ENCODE data around the gene HMG20B. TPM values are rescaled to one million over a fixed set of nuclear protein-coding genes. Genes with fewer than 3 reads are reported as not detected.

HMG20B gene
- total RNA-seq, 2 donors from 2014 or later = 87.9 to 118 TPM

DNA sequence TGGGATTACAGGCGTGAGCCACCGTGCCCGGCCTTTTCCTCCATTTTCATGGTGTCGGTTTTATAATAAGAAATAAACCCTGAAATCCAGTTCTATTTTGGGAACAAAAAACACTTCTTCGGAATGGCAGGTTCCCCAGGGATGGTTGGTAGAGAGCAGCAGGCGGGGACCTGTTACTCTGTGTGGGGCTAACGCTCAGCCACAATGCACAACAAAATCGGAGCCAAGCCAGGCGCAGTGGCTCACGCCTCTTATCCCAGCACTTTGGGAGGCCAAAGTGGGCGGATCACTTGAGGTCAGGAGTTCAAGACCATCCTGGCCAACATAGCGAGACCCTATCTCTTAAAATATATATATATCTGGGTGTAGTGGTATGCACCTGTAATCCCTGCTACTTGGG lies 28.3 kb downstream of the HMG20B start:
- H3K9ac ChIP-seq (ENCODE audit: low read depth in 2 of 2, low read length in 2 of 2) = no peak overlapping the region
- H3K27ac ChIP-seq = no peak overlapping the region
- TF ChIP-seq, protein P1, sequence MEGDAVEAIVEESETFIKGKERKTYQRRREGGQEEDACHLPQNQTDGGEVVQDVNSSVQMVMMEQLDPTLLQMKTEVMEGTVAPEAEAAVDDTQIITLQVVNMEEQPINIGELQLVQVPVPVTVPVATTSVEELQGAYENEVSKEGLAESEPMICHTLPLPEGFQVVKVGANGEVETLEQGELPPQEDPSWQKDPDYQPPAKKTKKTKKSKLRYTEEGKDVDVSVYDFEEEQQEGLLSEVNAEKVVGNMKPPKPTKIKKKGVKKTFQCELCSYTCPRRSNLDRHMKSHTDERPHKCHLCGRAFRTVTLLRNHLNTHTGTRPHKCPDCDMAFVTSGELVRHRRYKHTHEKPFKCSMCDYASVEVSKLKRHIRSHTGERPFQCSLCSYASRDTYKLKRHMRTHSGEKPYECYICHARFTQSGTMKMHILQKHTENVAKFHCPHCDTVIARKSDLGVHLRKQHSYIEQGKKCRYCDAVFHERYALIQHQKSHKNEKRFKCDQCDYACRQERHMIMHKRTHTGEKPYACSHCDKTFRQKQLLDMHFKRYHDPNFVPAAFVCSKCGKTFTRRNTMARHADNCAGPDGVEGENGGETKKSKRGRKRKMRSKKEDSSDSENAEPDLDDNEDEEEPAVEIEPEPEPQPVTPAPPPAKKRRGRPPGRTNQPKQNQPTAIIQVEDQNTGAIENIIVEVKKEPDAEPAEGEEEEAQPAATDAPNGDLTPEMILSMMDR (IDR thresholded peaks at IDR 0.05) = no peak
- no peaks in the 10 kb centered on the region for H3K36me3 ChIP-seq
- H3K4me1 ChIP-seq = peaks cover 3% of the 10 kb centered on the region
- no peak overlapping the region for H3K4me3 ChIP-seq
- DNase-seq = no peak
- no peaks in the 10 kb centered on the region for H3K9me3 ChIP-seq
- intact Hi-C loops (cut with DNase I) = no loop called here
- H3K27me3 ChIP-seq = no peaks in the 10 kb centered on the region

DNA sequence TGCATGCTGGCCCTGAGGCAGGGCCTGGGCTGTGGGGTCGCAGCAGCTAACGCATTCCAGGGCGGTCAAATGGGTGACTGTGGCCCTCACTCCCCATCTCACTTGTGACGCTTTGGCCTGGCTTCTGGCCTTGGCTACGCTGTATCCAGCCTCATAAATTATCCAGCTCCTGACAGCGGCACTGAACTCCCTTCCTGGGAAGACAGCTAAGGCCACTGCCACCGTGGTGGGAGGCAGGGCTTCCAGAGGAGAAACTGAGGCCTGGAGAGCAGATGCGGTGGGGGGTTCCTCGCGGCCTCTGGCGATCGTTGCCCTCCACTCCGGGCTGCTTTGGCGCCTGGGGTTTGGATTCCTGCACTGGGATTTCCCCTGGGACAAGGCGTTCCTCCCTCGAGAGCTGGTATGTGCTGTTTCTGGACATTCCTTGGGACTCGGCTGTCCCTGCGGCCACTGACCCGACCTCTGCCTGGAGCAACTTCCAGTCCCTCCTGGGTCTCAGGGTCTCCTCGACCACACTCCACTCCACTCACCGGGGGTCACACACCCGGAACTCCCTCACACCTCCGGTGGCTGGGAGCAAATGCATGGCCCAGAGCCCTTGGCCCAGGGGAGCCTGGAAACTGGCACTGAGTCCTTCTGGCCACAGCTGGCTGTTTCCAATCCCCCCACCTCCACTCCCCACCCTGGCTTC lies 30.5 kb downstream of the HMG20B start:
- Histone ChIP-seq H3K4me3 (no peak overlapping the region), H3K9ac (ENCODE audit: low read depth in 2 of 2, low read length in 2 of 2) (peak overlapping the region in 1 of 2 donors; percentile 34), H3K9me3 (no peaks in the 10 kb centered on the region), H3K27me3 (no peaks in the 10 kb centered on the region), H3K36me3 (no peaks in the 10 kb centered on the region), H3K27ac (no peak overlapping the region), H3K4me1 (peaks cover 18% of the 10 kb centered on the region)
- TF ChIP-seq, protein P1 (IDR thresholded peaks at IDR 0.05) = no peak
- DNase-seq = no peak
- intact Hi-C loops (cut with DNase I) = no loop called here

DNA sequence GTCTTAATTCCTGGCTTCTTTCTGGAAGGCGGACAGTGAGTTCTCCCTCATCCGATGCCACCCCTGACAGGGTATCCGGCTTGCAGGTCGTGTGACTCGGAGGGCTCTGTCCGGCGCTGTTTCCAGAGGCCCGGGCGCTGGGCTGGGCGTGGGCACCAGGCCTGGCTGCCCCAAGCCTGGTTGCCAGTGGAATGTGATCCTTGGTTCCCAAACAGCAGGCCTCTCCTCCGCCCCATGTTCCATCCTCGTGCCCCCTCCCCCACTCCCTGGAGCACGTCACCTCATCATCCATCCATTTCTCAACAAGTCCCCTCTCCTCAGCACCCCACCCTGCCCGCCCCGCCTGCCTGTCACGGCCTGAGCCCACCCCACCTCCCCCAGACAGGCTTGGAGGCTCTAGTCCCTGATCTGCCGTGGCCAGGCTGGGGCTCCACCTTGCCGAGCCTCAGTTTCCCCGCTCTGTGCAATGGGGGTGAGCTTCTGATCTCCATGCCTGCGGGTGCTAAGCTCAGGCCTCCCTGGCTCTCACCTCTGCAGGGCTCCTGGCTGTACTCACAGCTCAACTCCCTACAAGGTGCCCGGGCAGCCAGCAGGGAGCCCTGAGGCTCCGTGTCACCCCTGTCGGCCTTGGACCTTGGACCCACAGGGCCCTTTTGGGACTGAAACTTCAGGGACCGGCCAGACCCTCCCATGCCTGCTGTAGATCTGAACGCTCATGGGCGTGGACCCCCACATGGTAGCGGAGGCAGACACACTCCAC lies 31.7 kb downstream of the HMG20B start:
- no peak overlapping the region for H3K27ac ChIP-seq
- H3K9ac ChIP-seq (ENCODE audit: low read depth in 2 of 2, low read length in 2 of 2) = no peak overlapping the region
- H3K27me3 ChIP-seq = no peaks in the 10 kb centered on the region
- no peak overlapping the region for H3K4me3 ChIP-seq
- no peaks in the 10 kb centered on the region for H3K9me3 ChIP-seq
- TF ChIP-seq, protein P1 (IDR thresholded peaks at IDR 0.05) = no peak
- intact Hi-C loops (cut with DNase I) = no loop called here
- H3K36me3 ChIP-seq = no peaks in the 10 kb centered on the region
- H3K4me1 ChIP-seq = peaks cover 18% of the 10 kb centered on the region
- no peak for DNase-seq

DNA sequence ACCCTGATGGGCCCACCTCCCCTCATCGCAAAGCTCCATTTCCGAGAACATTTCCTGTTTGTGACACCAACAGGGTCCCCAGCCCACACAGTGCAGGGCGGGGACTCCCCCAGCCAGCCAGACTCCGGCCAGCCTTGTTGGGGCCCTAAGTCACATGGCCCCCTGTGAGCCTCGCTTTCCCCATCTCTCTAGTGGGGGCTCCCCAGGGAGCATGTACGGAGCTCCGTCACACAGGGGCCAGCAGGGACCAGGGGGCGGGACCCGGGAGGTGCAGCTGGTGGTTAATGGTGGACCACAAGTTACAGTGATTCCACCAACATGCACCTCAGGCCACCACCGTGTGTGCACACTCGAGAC lies 32.2 kb downstream of the HMG20B start:
- H3K9me3 ChIP-seq = no peaks in the 10 kb centered on the region
- no peak for DNase-seq
- intact Hi-C loops (cut with DNase I) = no loop called here
- H3K27me3 ChIP-seq = no peaks in the 10 kb centered on the region
- H3K4me3 ChIP-seq = no peak overlapping the region
- no peaks in the 10 kb centered on the region for H3K36me3 ChIP-seq
- H3K9ac ChIP-seq (ENCODE audit: low read depth in 2 of 2, low read length in 2 of 2) = no peak overlapping the region
- TF ChIP-seq, protein P1 (IDR thresholded peaks at IDR 0.05) = no peak
- peaks cover 18% of the 10 kb centered on the region for H3K4me1 ChIP-seq
- no peak overlapping the region for H3K27ac ChIP-seq

DNA sequence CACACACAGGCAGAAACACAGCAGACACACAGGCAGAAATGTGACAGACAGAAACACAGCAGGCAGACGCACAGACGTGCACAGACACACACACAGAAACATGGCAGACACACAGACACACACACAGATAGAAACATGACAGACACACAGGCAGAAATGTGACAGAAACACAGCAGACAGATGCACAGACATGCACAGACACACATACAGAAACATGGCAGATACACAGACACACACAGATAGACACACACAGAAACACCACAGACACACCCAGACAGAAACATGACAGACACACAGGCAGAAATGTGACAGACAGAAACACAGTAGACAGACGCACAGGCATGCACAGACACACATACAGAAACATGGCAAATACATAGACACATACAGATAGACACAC lies 32.6 kb downstream of the HMG20B start:
- no peak for DNase-seq
- Histone ChIP-seq H3K4me1 (peaks cover 18% of the 10 kb centered on the region), H3K27ac (no peak overlapping the region), H3K36me3 (no peaks in the 10 kb centered on the region), H3K4me3 (no peak overlapping the region), H3K27me3 (no peaks in the 10 kb centered on the region), H3K9me3 (no peaks in the 10 kb centered on the region), H3K9ac (ENCODE audit: low read depth in 2 of 2, low read length in 2 of 2) (peak overlapping the region in 1 of 2 donors; percentile 55)
- intact Hi-C loops (cut with DNase I) = no loop called here
- TF ChIP-seq, protein P1 (IDR thresholded peaks at IDR 0.05) = no peak
